ENCODE measurements around the gene MYBPC1. TPM values are rescaled to one million over a fixed set of nuclear protein-coding genes. Genes with fewer than 3 reads are reported as not detected.
"Not testable (repeated sequence)": the region's sequence is repeated elsewhere in the genome, so short reads cannot be mapped to it uniquely, and the experiment has no call there.

The MYBPC1 gene
- 3,952 TPM for polyA plus RNA-seq (ENCODE audit: insufficient read length)

- no peak for DNase-seq (ENCODE audit: low read depth)
Measured at GRCh38 chr12:101594700-101595099, at the start of gene MYBPC1. Gene MYBPC1 (plus strand): TSS chr12:101594971. CDS start chr12:101595071, 100 bp downstream.

- no peak for DNase-seq (ENCODE audit: low read depth)
Measured at GRCh38 chr12:101551362-101552114, 43.2 kb upstream of the MYBPC1 start.

GRCh38 chr12:101552277-101552676, 42.5 kb upstream of the MYBPC1 start:
- peak; percentile 32 for DNase-seq (ENCODE audit: low read depth)

- DNase-seq (ENCODE audit: low read depth) = no peak
Measured at GRCh38 chr12:101557094-101557493, 37.7 kb upstream of the MYBPC1 start.

GRCh38 chr12:101558726-101559125, 36.0 kb upstream of the MYBPC1 start:
- DNase-seq (ENCODE audit: low read depth) = not testable (repeated sequence)

- no peak for DNase-seq (ENCODE audit: low read depth)
Measured at GRCh38 chr12:101563212-101563611, 31.6 kb upstream of the MYBPC1 start.

- DNase-seq (ENCODE audit: low read depth) = no peak
Measured at GRCh38 chr12:101564912-101565311, 29.9 kb upstream of the MYBPC1 start.

- no peak for DNase-seq (ENCODE audit: low read depth)
Measured at GRCh38 chr12:101566318-101566717, 28.5 kb upstream of the MYBPC1 start.

GRCh38 chr12:101567918-101568317, 26.9 kb upstream of the MYBPC1 start:
- no peak for DNase-seq (ENCODE audit: low read depth)

- peak; percentile 32 for DNase-seq (ENCODE audit: low read depth)
Measured at GRCh38 chr12:101570047-101570446, 24.7 kb upstream of the MYBPC1 start.

GRCh38 chr12:101571105-101571504, 23.7 kb upstream of the MYBPC1 start:
- no peak for DNase-seq (ENCODE audit: low read depth)

- DNase-seq (ENCODE audit: low read depth) = no peak
Measured at GRCh38 chr12:101573743-101574142, 21.0 kb upstream of the MYBPC1 start.

- DNase-seq (ENCODE audit: low read depth) = no peak
Measured at GRCh38 chr12:101578417-101578816, 16.4 kb upstream of the MYBPC1 start.

GRCh38 chr12:101581190-101581589, 13.6 kb upstream of the MYBPC1 start:
- DNase-seq (ENCODE audit: low read depth) = no peak

GRCh38 chr12:101582937-101583336, 11.8 kb upstream of the MYBPC1 start:
- DNase-seq (ENCODE audit: low read depth) = no peak

- DNase-seq (ENCODE audit: low read depth) = no peak
Measured at GRCh38 chr12:101590383-101590782, 4.4 kb upstream of the MYBPC1 start.

GRCh38 chr12:101591781-101592180, 3.0 kb upstream of the MYBPC1 start:
- no peak for DNase-seq (ENCODE audit: low read depth)

- DNase-seq (ENCODE audit: low read depth) = no peak
Measured at GRCh38 chr12:101592448-101592847, 2.3 kb upstream of the MYBPC1 start.

- no peak for DNase-seq (ENCODE audit: low read depth)
Measured at GRCh38 chr12:101592921-101593320, 1.9 kb upstream of the MYBPC1 start.

GRCh38 chr12:101596172-101596571, 1.4 kb downstream of the MYBPC1 start:
- DNase-seq (ENCODE audit: low read depth) = no peak

GRCh38 chr12:101597164-101597563, 2.4 kb downstream of the MYBPC1 start:
- DNase-seq (ENCODE audit: low read depth) = no peak

- DNase-seq (ENCODE audit: low read depth) = no peak
Measured at GRCh38 chr12:101598483-101598882, 3.7 kb downstream of the MYBPC1 start.

- no peak for DNase-seq (ENCODE audit: low read depth)
Measured at GRCh38 chr12:101599311-101599710, 4.5 kb downstream of the MYBPC1 start.
